Loucy (cell line): ENCODE data around the gene KCNH4.

Experiments used
- CTCF ChIP-seq: fragments of 200-600 bp; sonication (generic); conservative IDR thresholded peaks from 2 replicates; pipeline ENCODE4 v1.5.1; 2014; ENCODE audit warnings: mild to moderate bottlenecking, antibody characterized with exemption, low read length
- EZH2phosphoT487 ChIP-seq: fragments of 200-600 bp; IDR thresholded peaks from 2 replicates; pipeline ENCODE4 v1.6.1; 2018; ENCODE audit warnings: antibody characterized with exemption, mild to moderate bottlenecking, moderate library complexity, borderline replicate concordance

- TF ChIP-seq CTCF = no peak
- no peak for TF ChIP-seq EZH2phosphoT487
Observed at GRCh38 chr17:42224651-42225050, 43.7 kb upstream of the KCNH4 start.
